HCT116 (cell line): Measurements from ENCODE around the gene CDCA4. TPM values are rescaled to one million over a fixed set of nuclear protein-coding genes. Genes with fewer than 3 reads are reported as not detected.

ENCODE experiments used
- ATAC-seq: fragments of 200-7000 bp; cut with Tn5 transposase; 2 replicates; pipeline ENCODE4 v1.9.1; 2020; ENCODE audit warnings: mild to moderate bottlenecking, moderate library complexity
- BruUV-seq: library from RNA; stranded (reverse); fragments of 400-500 nt; replicated peaks from 2 replicates; lab custom pipeline; 2021; lab: Mats Ljungman, UMichigan
- CTCF ChIA-PET: fragments of 300-600 bp; sonication (Branson Sonifier 250); formaldehyde crosslinking; loops from one replicate; lab custom pipeline; 2021; ENCODE audit warnings: antibody characterized with exemption; lab: Charles Lee
- POLR2A ChIA-PET: fragments of 300-600, 350-600 bp; sonication (Branson Sonifier 250); formaldehyde crosslinking; loops from one replicate; lab custom pipeline; 2021; ENCODE audit warnings: antibody characterized with exemption; lab: Charles Lee
- RAD21 ChIA-PET, 2 experiments: fragments of 300-600 bp; sonication (Branson Sonifier 250); formaldehyde crosslinking; loops; one replicate each; lab custom pipeline; 2023; ENCODE audit warnings: low total read pairs in 2 of 2; ENCODE audit not compliant: uncharacterized antibody in 2 of 2, unreplicated experiment in 2 of 2, low non-redundant PET in 1 of 2; lab: Charles Lee
- DNase-seq: peaks from one replicate; pipeline ENCODE4 v3.0.0-alpha.2; 2010; ENCODE audit warnings: low read depth, low spot score
- H2AFZ ChIP-seq: fragments of 200-600 bp; shearing (Covaris generic), sonication (generic); 2 replicates; pipeline ENCODE4 v1.6.1; 2017; ENCODE audit warnings: low read depth, mixed run types, mixed read lengths, antibody characterized with exemption, low read length; ENCODE audit not compliant: poor library complexity, severe bottlenecking
- H3K27ac ChIP-seq: 2 replicates; pipeline ENCODE4 v1.5.1; 2012; ENCODE audit warnings: low read depth, low read length
- H3K27me3 ChIP-seq: fragments of 200-600 bp; sonication (generic); 2 replicates; pipeline ENCODE4 v1.6.1; 2016; ENCODE audit warnings: mixed run types, low read length, mixed read lengths; ENCODE audit not compliant: insufficient read depth
- H3K36me3 ChIP-seq, 2 experiments: fragments of 200-500 bp in 1 of 2; fragments of 200-600 bp in 1 of 2; sonication (Bioruptor generic) in 1 of 2; sonication (generic) in 1 of 2; 2 replicates each; pipeline versions ENCODE4 v1.5.1 to v1.6.1; 2014 to 2016; ENCODE audit warnings: low read length in 2 of 2, inconsistent platforms in 1 of 2, mixed read lengths in 1 of 2, mixed run types in 1 of 2; ENCODE audit not compliant: insufficient read depth in 2 of 2, control insufficient read depth in 1 of 2
- H3K4me1 ChIP-seq, 2 experiments: fragments of 200-600 bp in 1 of 2; sonication (generic) in 1 of 2; 2 replicates each; pipeline versions ENCODE4 v1.5.1 to v1.6.1; 2012 to 2017; ENCODE audit warnings: low read length in 2 of 2, inconsistent platforms in 1 of 2, mild to moderate bottlenecking in 1 of 2, mixed read lengths in 1 of 2, mixed run types in 1 of 2, moderate library complexity in 1 of 2; ENCODE audit not compliant: insufficient read depth in 2 of 2, control insufficient read depth in 1 of 2
- H3K4me2 ChIP-seq: fragments of 200-600 bp; sonication (generic); 2 replicates; pipeline ENCODE4 v1.6.1; 2017; ENCODE audit warnings: mixed run types, low read length, mixed read lengths
- H3K4me3 ChIP-seq, 2 experiments: fragments of 200-600 bp in 1 of 2; sonication (generic) in 1 of 2; replicated peaks in 1 of 2; 2 replicates each; pipeline ENCODE4 v1.5.1; 2011 to 2016; ENCODE audit warnings: low read length in 2 of 2, control low read depth in 1 of 2, low read depth in 1 of 2, mild to moderate bottlenecking in 1 of 2, mixed read lengths in 1 of 2, mixed run types in 1 of 2
- H3K79me2 ChIP-seq: fragments of 200-600 bp; sonication (generic); 2 replicates; pipeline ENCODE4 v1.6.1; 2017; ENCODE audit warnings: mild to moderate bottlenecking, mixed run types, low read length, moderate library complexity, mixed read lengths; ENCODE audit not compliant: insufficient read depth
- H3K9ac ChIP-seq: fragments of 200-600 bp; sonication (generic); 2 replicates; pipeline ENCODE4 v1.6.1; 2016; ENCODE audit warnings: low read length, mixed read lengths
- H3K9me2 ChIP-seq: fragments of 200-600 bp; sonication (generic), shearing (Covaris generic); 2 replicates; pipeline ENCODE4 v1.6.1; 2017; ENCODE audit warnings: mixed run types, mild to moderate bottlenecking, moderate library complexity; ENCODE audit not compliant: insufficient read depth
- H3K9me3 ChIP-seq, 2 experiments: fragments of 200-500 bp in 1 of 2; fragments of 200-600 bp in 1 of 2; sonication (Bioruptor generic) in 1 of 2; sonication (generic) in 1 of 2; 2 replicates each; pipeline ENCODE4 v1.6.1; 2014 to 2017; ENCODE audit warnings: low read length in 2 of 2, mixed read lengths in 2 of 2, inconsistent platforms in 1 of 2, low read depth in 1 of 2, mild to moderate bottlenecking in 1 of 2, mixed run types in 1 of 2, moderate library complexity in 1 of 2; ENCODE audit not compliant: control insufficient read depth in 1 of 2, insufficient read depth in 1 of 2
- H4K20me1 ChIP-seq: fragments of 200-600 bp; sonication (generic), shearing (Covaris generic); 2 replicates; pipeline ENCODE4 v1.6.1; 2017; ENCODE audit warnings: mixed run types, mild to moderate bottlenecking, moderate library complexity; ENCODE audit not compliant: insufficient read depth
- CEBPB ChIP-seq: IDR thresholded peaks from 2 replicates; pipeline ENCODE4 v1.6.1; 2012; ENCODE audit warnings: low read depth
- CTCF ChIP-seq, 3 experiments: fragments of 200-600 bp in 1 of 3; sonication (generic) in 1 of 3; IDR thresholded peaks in 2 of 3; conservative IDR thresholded peaks in 1 of 3; 2 replicates each; pipeline ENCODE4 v1.5.1; 2012 to 2017; ENCODE audit warnings: low read depth in 2 of 3, low read length in 2 of 3, antibody characterized with exemption in 1 of 3, borderline replicate concordance in 1 of 3, control low read depth in 1 of 3, mild to moderate bottlenecking in 1 of 3, mixed read lengths in 1 of 3, mixed run types in 1 of 3, moderate library complexity in 1 of 3; ENCODE audit not compliant: insufficient read depth in 1 of 3
- EZH2 ChIP-seq: fragments of 200-600 bp; sonication (generic); IDR thresholded peaks from 2 replicates; pipeline ENCODE4 v1.6.1; 2017; ENCODE audit warnings: antibody characterized with exemption, mixed run types
- EZH2phosphoT487 ChIP-seq: fragments of 200-600 bp; IDR thresholded peaks from 2 replicates; pipeline ENCODE4 v1.6.1; 2018; ENCODE audit warnings: antibody characterized with exemption, borderline replicate concordance
- JUND ChIP-seq: IDR thresholded peaks from 2 replicates; pipeline ENCODE4 v1.6.1; 2012
- RAD21 ChIP-seq: IDR thresholded peaks from 2 replicates; pipeline ENCODE4 v1.6.1; 2012; ENCODE audit warnings: low read depth, mild to moderate bottlenecking
- SIN3A ChIP-seq: IDR thresholded peaks from 2 replicates; pipeline ENCODE4 v1.6.1; 2012; ENCODE audit warnings: low read depth
- SP1 ChIP-seq: IDR thresholded peaks from 2 replicates; pipeline ENCODE4 v1.6.1; 2012; ENCODE audit warnings: low read depth
- YY1 ChIP-seq: IDR thresholded peaks from 2 replicates; pipeline ENCODE4 v1.6.1; 2011; ENCODE audit warnings: low read length, low read depth, moderate library complexity, mild to moderate bottlenecking; ENCODE audit not compliant: insufficient replicate concordance; ENCODE audit errors: extremely low read depth
- ZNF274 ChIP-seq: fragments of 200-500 bp; sonication (Bioruptor generic); IDR thresholded peaks from 2 replicates; pipeline ENCODE4 v1.6.1; 2014; ENCODE audit warnings: mild to moderate bottlenecking, low read depth, low read length, inconsistent platforms
- intact Hi-C: fragments of 100-400 bp; cut with micrococcal nuclease; formaldehyde crosslinking; loops from 2 replicates; pipeline ENCODE4 v1.10.0; 2022
- total RNA-seq: library from RNA; stranded (reverse); gene quantifications from one replicate; pipeline ENCODE4 v1.2.1, GENCODE V29; 2021; ENCODE audit not compliant: unreplicated experiment

CDCA4 gene
- total RNA-seq, 1 experiment from 2014 or later = 62.4 TPM

GRCh38 chr14:104989236-104989950 is 31.5 kb downstream of the CDCA4 start (continued):
- TF ChIP-seq CTCF (IDR thresholded peaks at IDR 0.05 in 2 of 3, conservative IDR thresholded peaks at IDR 0.05 in 1 of 3; ENCODE audit: borderline replicate concordance in 1 of 3, insufficient read depth in 1 of 3, low read depth in 2 of 3, low read length in 2 of 3) (no peak), ZNF274 (no peak), SP1 (no peak), EZH2phosphoT487 (no peak), YY1 (no peak), EZH2 (no peak), CEBPB (no peak), SIN3A (no peak)

- POLR2A ChIA-PET = no interaction called here
- Histone ChIP-seq H3K79me2 (peaks cover 3% of the 10 kb centered on the region; the same call in 1 of the 2 replicates), H3K36me3 (no peaks in the 10 kb centered on the region), H3K9me2 (no peaks in the 10 kb centered on the region), H3K27ac (peak overlapping the region; percentile 86; the same call in 1 of the 2 replicates), H3K4me2 (peak overlapping the region; percentile 97), H3K9ac (peak overlapping the region; percentile 96), H3K4me3 (peak overlapping the region; percentile 81 to 88), H4K20me1 (no peaks in the 10 kb centered on the region), H3K9me3 (no peaks in the 10 kb centered on the region), H2AFZ (no peak overlapping the region), H3K27me3 (no peaks in the 10 kb centered on the region), H3K4me1 (peaks cover 6 to 19% of the 10 kb centered on the region in 2 experiments)
- BruUV-seq = TSS peak; percentile 45
- no peak for TF ChIP-seq JUND
- TF ChIP-seq ZNF274 = no peak
- TF ChIP-seq RAD21 = no peak
- no peak for TF ChIP-seq CTCF (IDR thresholded peaks at IDR 0.05 in 2 of 3, conservative IDR thresholded peaks at IDR 0.05 in 1 of 3; ENCODE audit: borderline replicate concordance in 1 of 3, insufficient read depth in 1 of 3, low read depth in 2 of 3, low read length in 2 of 3)
- intact Hi-C loops = no loop called here
- CTCF ChIA-PET = no interaction called here
- no peak for DNase-seq
- RAD21 ChIA-PET = no interaction called here
- no peak for ATAC-seq
Observed at GRCh38 chr14:104986487-104987164, 34.3 kb downstream of the CDCA4 start.
